Measurements from ENCODE around the gene PNPLA6.

Gene PNPLA6

DNA sequence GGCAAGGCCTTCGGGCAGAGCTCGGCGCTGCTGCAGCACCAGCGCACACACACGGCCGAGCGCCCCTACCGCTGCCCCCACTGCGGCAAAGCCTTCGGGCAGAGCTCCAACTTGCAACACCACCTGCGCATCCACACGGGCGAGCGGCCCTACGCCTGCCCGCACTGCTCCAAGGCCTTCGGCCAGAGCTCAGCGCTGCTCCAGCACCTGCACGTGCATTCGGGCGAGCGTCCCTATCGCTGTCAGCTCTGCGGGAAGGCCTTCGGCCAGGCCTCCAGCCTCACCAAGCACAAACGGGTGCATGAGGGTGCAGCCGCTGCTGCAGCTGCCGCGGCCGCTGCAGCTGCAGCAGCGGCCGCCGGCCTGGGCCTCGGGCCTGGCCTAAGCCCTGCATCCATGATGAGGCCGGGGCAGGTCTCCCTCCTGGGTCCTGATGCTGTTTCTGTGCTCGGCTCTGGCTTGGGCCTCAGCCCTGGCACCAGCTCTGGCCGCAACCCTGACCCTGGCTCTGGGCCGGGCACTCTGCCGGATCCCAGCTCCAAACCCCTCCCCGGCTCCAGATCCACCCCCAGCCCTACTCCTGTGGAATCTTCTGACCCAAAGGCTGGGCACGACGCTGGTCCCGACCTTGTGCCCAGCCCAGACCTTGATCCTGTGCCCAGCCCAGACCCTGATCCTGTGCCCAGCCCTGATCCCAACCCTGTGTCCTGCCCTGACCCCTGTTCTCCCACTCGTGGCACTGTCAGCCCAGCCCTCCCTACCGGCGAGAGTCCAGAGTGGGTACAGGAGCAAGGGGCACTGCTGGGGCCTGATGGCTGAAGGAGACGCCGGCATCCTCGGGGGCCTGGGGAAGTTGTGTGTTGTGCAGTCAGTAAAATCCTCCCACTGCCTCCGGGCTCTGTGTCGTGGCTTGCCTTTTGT is 15.1 kb upstream of the PNPLA6 start:
- TF ChIP-seq EZH2phosphoT487 (IDR thresholded peaks at IDR 0.05; ENCODE audit: low read depth) = no peak
- TF ChIP-seq, protein P1, sequence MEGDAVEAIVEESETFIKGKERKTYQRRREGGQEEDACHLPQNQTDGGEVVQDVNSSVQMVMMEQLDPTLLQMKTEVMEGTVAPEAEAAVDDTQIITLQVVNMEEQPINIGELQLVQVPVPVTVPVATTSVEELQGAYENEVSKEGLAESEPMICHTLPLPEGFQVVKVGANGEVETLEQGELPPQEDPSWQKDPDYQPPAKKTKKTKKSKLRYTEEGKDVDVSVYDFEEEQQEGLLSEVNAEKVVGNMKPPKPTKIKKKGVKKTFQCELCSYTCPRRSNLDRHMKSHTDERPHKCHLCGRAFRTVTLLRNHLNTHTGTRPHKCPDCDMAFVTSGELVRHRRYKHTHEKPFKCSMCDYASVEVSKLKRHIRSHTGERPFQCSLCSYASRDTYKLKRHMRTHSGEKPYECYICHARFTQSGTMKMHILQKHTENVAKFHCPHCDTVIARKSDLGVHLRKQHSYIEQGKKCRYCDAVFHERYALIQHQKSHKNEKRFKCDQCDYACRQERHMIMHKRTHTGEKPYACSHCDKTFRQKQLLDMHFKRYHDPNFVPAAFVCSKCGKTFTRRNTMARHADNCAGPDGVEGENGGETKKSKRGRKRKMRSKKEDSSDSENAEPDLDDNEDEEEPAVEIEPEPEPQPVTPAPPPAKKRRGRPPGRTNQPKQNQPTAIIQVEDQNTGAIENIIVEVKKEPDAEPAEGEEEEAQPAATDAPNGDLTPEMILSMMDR (IDR thresholded peaks at IDR 0.05; ENCODE audit: low read depth, low read length) = no peak
- Histone ChIP-seq H3K4me1 (ENCODE audit: low read length) (peaks cover 11% of the 10 kb centered on the region), H3K4me3 (ENCODE audit: low read length) (no peak overlapping the region)

DNA sequence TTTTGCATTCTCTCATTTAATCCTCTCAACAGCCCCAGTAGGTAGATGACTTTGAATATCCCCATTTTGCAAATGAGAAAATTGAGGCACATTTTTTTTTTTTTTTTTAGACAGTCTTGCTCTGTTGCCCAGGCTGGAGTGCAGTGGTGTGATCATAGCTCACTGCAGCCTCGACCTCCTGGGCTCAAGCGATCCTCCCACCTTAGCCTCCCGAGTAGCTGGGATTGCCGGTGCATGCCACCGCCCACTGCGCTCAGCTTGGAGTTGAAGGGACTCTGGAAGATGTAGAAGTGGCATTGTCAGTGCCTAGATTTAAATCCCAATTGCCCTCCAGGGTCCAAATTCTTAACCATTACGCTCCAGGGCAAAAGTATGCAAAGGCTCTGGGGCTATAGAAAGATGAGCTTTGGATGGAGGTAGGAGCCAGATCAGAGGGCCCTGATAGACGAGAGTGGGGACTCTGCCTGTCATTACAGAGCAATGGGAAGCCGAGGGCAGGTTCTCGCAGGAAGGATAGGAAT is 13.9 kb upstream of the PNPLA6 start:
- Histone ChIP-seq H2AFZ (ENCODE audit: low read depth, low read length) (peak overlapping the region; percentile 89), H3K4me1 (ENCODE audit: low read length) (peaks cover 11% of the 10 kb centered on the region), H3K27ac (ENCODE audit: low read length) (no peak overlapping the region), H3K4me3 (ENCODE audit: low read length) (peak overlapping the region; percentile 77), H3K9ac (ENCODE audit: low read length) (peak overlapping the region; percentile 68), H3K9me3 (ENCODE audit: insufficient read depth, low read length) (no peaks in the 10 kb centered on the region), H3K4me2 (ENCODE audit: low read length) (peak overlapping the region; percentile 77), H4K20me1 (ENCODE audit: insufficient read depth, low read length) (no peaks in the 10 kb centered on the region), H3K27me3 (ENCODE audit: low read depth, low read length) (no peaks in the 10 kb centered on the region), H3K36me3 (replicated peaks; ENCODE audit: low read depth, low read length) (no peaks in the 10 kb centered on the region), H3K79me2 (ENCODE audit: low read length) (0 out of 2 replicates have a peak, but pooled peaks cover 5% of the 10 kb centered on the region)
- TF ChIP-seq EZH2phosphoT487 (IDR thresholded peaks at IDR 0.05; ENCODE audit: low read depth) = no peak

More for the DNA sequence above, 15.1 kb upstream of the PNPLA6 start:
- no peak overlapping the region for H3K9ac ChIP-seq (ENCODE audit: low read length)
- H4K20me1 ChIP-seq (ENCODE audit: insufficient read depth, low read length) = no peaks in the 10 kb centered on the region
- no peak overlapping the region for H3K27ac ChIP-seq (ENCODE audit: low read length)
- H2AFZ ChIP-seq (ENCODE audit: low read depth, low read length) = no peak overlapping the region
- H3K79me2 ChIP-seq (ENCODE audit: low read length) = 0 out of 2 replicates have a peak, but pooled peaks cover 5% of the 10 kb centered on the region
- H3K4me2 ChIP-seq (ENCODE audit: low read length) = no peak overlapping the region
- H3K36me3 ChIP-seq (replicated peaks; ENCODE audit: low read depth, low read length) = no peaks in the 10 kb centered on the region
- no peaks in the 10 kb centered on the region for H3K27me3 ChIP-seq (ENCODE audit: low read depth, low read length)
- H3K9me3 ChIP-seq (ENCODE audit: insufficient read depth, low read length) = no peaks in the 10 kb centered on the region

DNA sequence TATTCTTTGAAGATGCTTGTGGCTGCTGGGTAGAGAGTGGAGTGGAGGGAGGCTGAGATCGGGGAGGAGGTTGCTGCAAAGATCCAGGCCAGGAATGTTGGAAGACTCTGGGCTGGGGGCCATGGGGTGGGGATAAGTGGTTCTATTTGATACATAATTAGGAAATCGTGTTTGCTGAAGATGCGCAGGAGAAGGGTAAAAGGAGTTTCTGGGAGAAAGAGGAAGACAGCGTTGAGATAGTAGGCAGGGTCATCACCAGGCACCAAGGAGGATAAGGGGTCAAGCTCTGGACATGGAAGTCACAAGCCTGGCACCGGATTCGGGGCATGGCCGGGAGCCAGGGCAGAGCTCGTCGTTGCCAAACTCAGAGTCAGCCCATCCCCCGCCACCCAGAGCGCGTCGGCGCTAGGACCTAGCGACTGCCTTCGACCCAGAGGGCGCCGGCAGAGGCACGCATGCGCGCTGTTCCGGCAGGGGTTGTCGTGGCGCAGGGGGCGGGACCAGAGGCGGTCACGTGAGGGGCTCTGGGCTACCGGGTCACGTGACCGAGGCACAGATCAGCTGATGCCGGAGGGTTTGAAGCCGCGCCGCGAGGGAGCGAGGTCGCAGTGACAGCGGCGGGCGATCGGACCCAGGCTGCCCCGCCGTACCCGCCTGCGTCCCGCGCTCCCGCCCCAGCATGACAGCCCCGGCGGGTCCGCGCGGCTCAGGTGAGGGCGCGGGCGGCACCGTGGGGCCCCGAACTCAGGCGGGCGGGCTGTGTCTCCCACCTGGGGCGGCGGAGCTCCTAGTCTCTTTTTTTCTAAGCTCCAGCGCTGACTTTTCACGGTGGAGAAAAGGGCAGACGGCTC is 13.2 kb upstream of the PNPLA6 start, which contains the start of gene MCOLN1:
MCOLN1 (plus strand) TSS at position 553 of the 851 bp plus-strand sequence; CDS start at position 680, 127 bp downstream.
- Histone ChIP-seq H3K9me3 (ENCODE audit: insufficient read depth, low read length) (no peaks in the 10 kb centered on the region), H3K4me2 (ENCODE audit: low read length) (peak within 1 kb of the TSS; percentile 96), H3K4me1 (ENCODE audit: low read length) (peaks cover 11% of the 10 kb centered on the region), H3K9ac (ENCODE audit: low read length) (peak within 1 kb of the TSS; percentile 68), H3K4me3 (ENCODE audit: low read length) (peak within 1 kb of the TSS; percentile 77), H3K27ac (ENCODE audit: low read length) (no peak within 1 kb of the TSS), H3K79me2 (ENCODE audit: low read length) (0 out of 2 replicates have a peak, but pooled peaks cover 5% of the 10 kb centered on the region), H2AFZ (ENCODE audit: low read depth, low read length) (peak within 1 kb of the TSS; percentile 89), H3K36me3 (replicated peaks; ENCODE audit: low read depth, low read length) (no peaks in the 10 kb centered on the region), H4K20me1 (ENCODE audit: insufficient read depth, low read length) (no peaks in the 10 kb centered on the region), H3K27me3 (ENCODE audit: low read depth, low read length) (no peaks in the 10 kb centered on the region)
- TF ChIP-seq EZH2phosphoT487 (IDR thresholded peaks at IDR 0.05; ENCODE audit: low read depth) = no peak
- TF ChIP-seq, protein P1 (IDR thresholded peaks at IDR 0.05; ENCODE audit: low read depth, low read length) = no peak

DNA sequence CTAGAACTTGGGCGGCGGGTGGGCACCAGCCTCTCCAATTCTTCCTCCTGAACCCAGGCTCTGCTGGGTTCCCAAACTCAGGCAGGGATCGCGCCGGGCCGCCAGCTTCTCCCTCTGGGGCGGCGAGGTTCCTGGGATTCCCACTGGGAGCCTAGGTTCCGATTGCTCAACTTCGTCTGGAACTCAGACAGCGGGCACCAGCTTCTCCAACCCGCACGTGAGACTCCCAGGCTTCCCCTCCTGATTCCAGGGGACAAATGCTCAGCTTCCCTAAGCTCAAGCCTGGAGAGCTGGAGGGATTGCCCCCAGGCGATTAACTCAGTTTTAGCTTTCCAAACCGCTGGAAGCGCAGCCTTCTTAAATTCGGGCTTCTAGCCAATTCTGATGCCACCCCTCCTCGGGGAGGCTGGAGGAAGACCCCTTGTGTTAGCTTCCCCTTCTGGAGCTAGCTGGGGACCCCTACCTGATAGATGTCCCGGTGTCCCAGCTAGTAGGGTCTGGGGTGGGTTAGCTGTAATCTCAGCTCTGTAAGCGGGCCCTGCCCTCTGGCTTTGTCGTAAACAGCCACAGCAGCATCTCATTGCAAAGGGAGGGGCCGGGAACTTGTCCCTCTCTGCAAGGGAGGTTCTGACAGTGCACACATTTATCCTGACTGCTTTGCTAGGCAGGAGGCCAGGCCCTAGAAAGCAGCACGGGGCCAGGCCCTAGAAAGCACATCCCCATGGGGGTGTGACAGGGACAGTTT is 12.4 kb upstream of the PNPLA6 start:
- Histone ChIP-seq H3K4me3 (ENCODE audit: low read length) (peak overlapping the region; percentile 77), H2AFZ (ENCODE audit: low read depth, low read length) (no peak overlapping the region), H3K79me2 (ENCODE audit: low read length) (0 out of 2 replicates have a peak, but pooled peaks cover 5% of the 10 kb centered on the region), H3K36me3 (replicated peaks; ENCODE audit: low read depth, low read length) (no peaks in the 10 kb centered on the region), H3K9me3 (ENCODE audit: insufficient read depth, low read length) (no peaks in the 10 kb centered on the region), H3K27ac (ENCODE audit: low read length) (no peak overlapping the region), H4K20me1 (ENCODE audit: insufficient read depth, low read length) (no peaks in the 10 kb centered on the region), H3K4me2 (ENCODE audit: low read length) (peak overlapping the region; percentile 96), H3K4me1 (ENCODE audit: low read length) (peaks cover 11% of the 10 kb centered on the region), H3K27me3 (ENCODE audit: low read depth, low read length) (no peaks in the 10 kb centered on the region), H3K9ac (ENCODE audit: low read length) (peak overlapping the region; percentile 47)
- TF ChIP-seq, protein P1 (IDR thresholded peaks at IDR 0.05; ENCODE audit: low read depth, low read length) = no peak
- TF ChIP-seq EZH2phosphoT487 (IDR thresholded peaks at IDR 0.05; ENCODE audit: low read depth) = no peak
